Right renal cortex interstitium (tissue), 3 donors: Measurements from ENCODE around the gene PRICKLE1. TPM values are rescaled to one million over a fixed set of nuclear protein-coding genes. Genes with fewer than 3 reads are reported as not detected.
"Not testable (repeated sequence)": the region's sequence is repeated elsewhere in the genome, so short reads cannot be mapped to it uniquely, and the experiment has no call there.

Experiments used
- DNase-seq, 3 donors: peaks; one replicate each; pipeline ENCODE4 v3.0.0-alpha.2; 2013; ENCODE audit warnings: low read depth in 3 of 3, low spot score in 2 of 3
- polyA plus RNA-seq, 3 donors: library from polyadenylated mRNA; unstranded; fragments of 120-200 nt; gene quantifications; one replicate each; pipeline ENCODE4 v1.2.1, GENCODE V29; 2013; ENCODE audit not compliant: insufficient read length in 3 of 3

PRICKLE1 gene
- polyA plus RNA-seq, 3 donors = 49.1 to 53.1 (median 50.8) TPM

DNA sequence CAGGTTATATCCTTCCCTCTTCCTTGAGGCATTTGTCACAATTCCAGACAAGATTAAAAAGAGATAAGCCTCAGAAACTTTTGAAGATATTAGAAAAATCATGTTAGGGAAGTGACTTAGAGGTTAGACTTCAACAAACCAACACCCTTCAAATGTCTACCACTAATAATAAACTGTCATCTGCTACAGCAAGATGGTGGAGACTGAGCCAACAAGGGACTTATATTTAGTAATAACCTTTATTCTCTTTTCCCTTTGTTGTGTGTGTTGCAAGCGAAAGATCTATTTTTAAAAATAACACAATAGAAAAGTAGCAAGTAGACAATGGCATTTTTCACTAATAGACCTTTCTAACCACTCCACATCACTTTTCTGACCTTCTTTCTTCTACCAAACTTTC lies 28.6 kb downstream of the PRICKLE1 start:
- DNase-seq = no peak

DNA sequence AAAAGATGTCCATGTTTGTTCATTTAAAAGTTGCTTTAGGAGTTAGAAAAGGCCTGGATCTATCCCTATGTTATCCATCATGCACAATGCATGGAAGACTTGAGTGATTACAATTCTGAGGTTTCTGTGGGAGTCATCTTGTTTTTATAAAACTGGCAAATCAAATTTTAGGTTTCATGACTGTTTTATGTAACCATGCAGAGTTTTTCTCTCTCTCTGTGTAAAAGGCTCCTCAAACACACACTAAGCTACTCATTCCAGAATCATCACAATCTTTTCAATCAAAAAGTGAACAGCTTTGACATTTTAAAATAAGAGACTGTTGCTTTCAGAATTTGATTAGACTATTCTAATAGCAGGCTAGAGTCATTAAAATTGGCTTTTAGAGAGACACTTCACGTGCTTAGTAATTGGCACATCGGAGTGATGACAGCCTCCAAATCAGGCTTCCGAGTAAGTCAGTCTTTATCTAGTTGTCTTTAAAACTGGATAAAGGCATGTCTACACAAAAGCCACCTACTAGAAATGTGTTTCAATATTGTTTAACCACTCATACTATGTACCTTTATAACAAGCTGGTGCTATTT lies 31.9 kb downstream of the PRICKLE1 start:
- no peak for DNase-seq

DNA sequence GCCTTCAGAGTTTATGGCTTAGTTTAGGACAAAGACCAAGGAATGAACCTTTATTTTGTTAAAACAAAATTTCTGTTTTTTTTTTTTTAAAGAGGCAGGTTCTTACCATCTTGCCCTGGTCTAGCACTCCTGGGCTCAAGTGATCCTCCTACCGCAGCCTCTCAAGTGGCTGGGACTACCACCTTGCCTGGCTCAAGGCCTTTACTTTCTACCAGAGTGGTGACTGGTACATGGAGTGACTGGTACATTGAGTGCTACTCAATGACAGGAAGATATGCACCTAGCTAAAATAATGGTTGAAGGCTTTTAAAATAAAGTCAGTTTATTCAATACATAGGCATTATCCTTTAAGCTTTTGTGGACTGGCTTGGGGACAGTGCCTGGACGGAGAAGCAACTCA lies 32.6 kb downstream of the PRICKLE1 start:
- DNase-seq = no peak

DNA sequence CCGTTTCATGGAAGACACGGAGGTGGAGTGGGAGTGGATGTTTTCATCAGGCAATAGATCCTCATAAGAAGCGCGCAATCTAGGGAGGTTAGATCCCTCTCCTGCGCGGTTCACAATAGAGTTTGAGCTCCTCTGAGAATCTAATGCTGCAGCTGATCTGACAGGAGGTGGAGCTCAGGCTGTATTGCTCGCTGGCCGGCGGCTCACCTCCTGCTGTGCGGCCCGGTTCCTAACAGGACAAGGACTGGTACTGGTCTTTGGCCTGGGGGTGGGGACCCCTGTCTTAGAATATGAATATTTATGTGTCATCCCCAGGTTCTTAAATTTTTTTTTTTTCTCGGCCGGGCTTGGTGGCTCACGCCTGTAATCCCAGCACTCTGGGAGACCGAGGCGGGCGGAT lies 36.7 kb downstream of the PRICKLE1 start:
- no peak for DNase-seq

DNA sequence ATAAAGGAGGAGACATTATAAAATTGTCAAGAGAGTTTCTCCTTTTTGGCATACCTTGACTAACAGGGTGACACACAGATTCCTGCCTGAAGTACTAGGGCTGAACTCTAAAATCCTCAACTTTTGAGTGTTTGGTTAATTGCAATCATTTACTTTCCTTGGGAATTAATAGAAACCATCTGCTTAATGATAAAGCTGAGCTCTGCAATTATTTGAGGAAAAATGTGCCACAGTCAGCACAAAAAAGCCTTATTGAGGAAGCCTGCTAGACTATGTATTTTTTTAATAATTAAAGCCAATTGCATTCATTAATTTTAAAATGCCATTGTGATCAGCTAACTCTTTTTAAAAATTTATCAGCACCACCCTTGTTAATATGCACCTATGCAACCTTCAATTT lies 38.7 kb downstream of the PRICKLE1 start:
- DNase-seq = no peak

DNA sequence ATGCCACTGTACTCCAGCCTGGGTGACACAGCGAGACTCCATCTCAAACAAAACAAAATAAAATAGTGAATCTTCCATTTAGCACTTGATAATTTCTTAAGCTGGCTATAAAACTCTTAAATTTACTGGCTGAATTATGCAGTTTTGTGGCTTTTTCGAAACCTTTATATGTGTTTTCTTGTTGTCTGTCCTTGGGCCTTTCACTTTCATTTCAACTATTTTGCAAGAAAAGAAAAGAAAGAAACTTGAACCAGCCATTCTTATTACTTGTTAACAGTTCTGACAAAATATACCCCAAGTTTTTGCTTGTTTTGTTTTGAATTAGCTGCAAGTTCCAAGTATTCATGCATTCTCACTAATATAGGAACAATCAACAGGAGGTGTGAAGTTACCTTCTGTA lies 42.8 kb downstream of the PRICKLE1 start:
- no peak for DNase-seq

DNA sequence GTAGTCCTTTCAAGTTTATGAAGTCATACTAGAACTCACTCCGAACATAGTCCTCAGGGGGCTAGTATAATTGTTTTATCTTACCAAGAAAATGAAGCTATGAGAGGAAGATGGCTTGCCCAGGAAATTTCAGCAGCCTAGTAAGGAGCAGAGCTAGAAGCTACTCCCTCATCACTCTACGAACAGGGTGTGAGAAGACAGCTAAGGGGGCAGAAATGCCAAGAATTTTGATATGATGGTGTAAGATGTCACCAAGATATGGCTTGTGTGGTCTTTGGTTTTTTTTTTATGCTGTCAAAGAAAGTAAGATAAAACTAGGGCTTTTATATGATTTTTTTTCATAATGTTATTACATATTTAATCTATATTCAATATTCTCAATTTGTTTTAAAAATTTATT lies 47.6 kb downstream of the PRICKLE1 start:
- no peak for DNase-seq

DNA sequence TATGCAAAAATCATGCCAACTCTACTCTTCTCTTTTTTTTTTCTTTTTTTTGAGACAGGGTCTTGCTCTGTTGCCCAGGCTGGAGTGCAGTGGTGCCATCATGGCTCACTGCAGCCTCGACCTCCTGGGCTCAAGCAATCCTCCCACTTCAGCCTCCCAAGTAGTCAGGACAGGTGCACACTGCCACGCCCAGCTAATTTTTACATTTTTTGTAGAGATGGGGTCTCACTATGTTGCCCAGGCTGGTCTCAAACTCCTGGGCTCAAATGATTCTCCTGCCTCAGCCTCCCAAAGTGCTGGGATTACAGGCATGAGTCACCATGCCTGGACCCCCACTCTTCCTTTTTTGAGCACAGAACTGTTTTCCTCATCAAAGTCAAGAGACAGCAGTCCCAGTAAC lies 48.2 kb downstream of the PRICKLE1 start:
- DNase-seq = not testable (repeated sequence)

DNA sequence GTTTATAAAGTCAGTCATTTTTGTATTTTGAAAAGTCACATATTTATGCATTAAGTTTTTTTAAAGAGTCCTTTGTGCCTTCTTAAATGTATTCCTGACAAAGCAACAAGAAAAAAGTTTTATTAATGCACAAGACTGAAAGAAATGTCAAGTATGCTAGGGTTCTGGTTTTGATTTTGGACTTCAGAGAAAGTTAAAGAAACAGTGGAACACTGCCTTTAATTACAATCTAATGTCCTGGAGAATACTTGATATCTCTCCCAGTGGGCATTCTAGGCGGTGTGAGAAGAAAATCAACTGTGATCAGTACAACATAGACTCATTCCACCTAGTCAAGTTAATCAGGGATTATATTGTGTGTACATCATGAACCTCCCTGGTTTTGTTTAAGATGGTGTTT lies 49.9 kb downstream of the PRICKLE1 start:
- DNase-seq = no peak

DNA sequence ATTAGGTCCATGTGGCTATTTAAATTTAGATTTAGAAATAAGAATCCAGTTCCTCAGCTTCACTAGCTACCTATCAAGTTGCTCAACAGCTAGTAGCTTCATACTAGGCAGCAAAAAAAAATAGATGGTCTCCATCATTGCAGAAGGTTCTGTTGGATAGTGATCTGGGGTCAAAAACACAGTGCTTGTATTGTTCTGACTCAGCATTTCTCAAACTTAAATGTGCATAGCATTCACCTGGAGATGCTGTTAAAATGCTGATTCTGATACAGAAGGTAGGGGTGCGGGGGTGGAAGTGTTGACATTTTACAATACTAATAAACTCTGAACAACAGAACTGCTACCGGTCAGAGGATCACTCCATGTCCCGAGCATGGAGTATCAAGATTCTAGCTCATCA lies 51.3 kb downstream of the PRICKLE1 start:
- DNase-seq = no peak

DNA sequence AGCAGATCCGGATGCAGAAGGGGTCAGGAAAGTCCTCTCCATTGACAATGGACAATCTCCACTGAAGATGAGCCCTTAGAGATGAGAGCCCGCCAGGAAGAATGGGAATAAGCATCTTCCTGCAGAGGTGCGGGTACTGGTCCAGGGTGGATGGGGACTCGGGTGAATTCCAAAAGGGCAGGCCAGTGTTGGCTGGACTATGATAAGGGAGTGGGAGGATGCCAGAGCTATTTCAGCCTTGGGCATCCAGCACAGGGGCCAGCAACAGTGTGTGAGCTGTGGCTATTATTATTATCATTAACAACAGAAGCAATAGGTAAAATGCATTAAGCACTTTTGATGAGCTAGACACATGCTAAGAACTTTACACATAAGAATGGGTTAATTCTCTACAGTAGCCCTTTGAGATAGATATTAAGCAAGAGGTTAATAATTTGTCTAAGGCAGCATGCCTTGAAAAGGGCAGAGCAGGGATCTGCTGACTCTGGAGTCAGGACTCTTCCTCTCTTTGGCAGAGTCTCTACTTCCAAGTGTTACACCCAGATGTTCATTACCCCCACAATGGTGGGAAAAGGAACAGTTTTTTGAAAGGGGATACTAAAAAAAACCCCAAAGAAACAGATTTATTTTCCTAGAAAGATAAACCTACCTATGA lies 55.2 kb downstream of the PRICKLE1 start:
- no peak for DNase-seq

DNA sequence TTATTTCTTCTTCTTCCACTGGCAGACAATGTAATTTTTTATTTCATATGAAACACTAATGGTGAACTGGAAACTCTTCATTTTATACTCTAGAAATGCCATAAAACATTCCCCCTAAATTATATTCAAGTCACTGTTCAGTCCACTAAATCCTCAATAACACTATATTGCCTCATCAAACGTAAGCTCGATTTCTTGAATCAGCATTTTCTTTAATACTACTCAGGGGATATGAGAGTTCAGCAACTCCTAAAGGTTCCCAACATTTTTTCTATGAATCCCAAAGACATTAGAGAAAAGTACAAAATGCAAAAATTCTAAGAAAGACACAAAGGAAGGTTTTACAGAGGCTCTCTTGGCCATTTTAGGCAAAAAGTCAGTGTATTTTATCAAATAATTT lies 59.3 kb downstream of the PRICKLE1 start:
- no peak for DNase-seq

DNA sequence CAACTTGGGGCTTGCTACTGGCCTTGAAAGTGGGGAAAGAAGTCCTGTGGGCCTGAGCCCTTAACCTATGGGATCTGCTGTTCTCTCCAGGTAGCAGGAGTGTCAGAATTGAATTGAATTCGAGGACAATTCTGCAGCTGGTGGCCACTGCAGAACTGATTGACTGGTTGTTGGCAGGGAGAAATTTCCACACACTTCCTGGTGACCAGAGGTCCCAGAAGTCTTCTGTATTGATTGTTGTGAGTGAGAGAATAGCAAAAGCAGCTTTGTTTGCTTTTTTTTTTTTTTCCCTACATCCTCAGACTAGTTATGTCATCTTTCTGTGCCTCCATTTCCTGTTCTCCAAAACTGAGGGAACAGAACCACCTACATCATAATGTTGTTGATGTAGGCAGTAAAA lies 64.1 kb downstream of the PRICKLE1 start:
- DNase-seq = no peak

DNA sequence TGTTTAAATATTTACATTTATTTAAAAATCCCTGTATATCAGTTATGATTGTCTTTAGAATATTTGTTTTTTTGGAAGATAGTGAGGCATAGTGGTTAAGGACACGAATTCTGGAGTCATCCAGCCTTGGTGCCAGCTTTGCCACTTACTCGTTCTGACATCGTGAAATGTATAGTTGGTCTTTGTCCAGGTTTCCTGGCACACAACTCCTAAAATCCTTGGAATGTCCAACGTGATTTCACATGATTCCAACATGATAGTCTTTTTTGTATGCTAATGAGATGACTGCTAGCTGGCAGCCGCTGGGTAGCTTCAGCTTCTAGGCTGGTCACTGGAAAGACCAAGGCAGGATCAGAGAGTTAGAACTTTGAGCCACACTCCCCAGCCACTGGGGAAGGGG lies 64.8 kb downstream of the PRICKLE1 start:
- DNase-seq = no peak

DNA sequence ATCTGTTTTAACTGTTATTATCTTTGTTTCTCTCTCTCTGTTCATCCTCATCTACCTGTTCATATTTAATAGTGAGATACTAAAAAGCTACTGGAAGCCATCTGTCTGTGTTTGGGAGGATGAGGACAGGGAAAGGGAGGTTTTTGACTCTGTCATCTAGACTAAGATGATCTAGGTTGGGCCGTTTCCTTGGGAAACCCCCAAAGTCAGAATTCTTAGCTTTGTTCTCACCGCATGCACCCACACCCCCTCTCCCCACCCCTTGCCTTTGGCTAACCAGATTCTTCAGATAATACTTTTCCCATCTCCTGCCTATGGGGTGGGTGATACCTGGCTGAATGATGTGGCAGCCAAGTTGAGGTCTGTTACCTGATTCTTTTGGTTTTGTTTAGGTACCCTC lies 73.0 kb downstream of the PRICKLE1 start:
- DNase-seq = no peak

DNA sequence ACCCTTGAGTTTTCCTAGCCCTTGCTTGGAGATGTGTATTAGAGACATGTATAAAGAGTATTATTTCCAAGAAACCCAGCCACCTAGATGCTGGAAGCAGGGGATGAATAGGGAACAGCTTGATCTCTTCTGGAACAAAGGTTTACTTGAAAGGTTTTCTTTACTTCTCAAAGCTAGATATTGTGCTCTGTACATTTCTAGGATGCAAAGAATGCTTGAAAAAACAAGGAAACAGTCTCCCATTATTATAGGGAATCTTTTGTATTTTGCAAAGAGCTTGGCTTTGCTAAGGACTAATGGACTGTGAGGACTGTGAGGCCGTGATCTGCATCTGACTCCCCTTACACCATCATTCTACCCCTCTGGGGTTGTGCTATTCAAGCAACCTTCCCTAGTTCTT lies 77.9 kb downstream of the PRICKLE1 start:
- no peak for DNase-seq

DNA sequence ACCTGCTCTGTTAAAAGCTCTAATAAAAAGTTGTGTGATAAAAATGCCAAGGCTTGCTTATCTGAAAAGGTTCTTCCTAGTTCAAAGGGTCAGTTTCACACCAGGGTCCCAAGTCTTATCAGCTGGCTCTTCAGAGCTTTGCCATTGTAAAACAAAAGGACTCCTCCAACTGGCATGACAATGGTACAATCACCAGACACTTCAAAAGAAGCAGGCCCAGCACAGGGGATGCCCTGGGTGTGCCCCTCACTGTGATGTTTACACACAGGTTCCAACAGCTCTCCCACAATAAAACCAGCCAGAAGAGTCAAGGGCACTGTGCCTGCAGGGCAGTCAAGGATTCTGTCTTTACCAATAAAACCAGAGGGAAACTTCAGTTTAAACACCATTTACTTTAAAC lies 78.7 kb downstream of the PRICKLE1 start:
- no peak for DNase-seq

DNA sequence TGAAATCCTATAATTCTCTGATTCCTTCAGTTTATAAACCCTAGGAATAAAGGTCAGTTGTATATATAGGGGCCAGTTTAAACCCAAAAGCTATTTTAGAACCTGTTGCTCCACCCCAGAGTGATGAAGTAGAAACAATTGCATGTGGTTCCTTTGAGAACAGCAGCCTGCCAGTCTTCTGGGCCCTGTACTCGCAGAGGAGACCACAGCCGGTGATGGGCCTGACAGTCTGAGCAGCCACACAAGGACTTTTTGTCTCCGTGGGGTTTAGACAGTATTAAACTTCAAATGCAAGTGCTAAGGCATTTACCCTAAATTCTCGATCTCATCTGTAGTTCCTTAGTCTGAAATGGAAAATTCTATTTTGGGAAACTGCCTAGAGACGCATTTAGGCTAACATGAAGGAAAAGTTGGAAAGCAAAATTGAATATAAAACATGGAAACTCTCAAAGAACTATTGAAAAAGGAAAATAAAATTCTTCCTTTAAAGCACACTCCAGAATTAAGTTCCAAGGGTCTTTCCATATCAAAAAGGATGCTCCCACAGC lies 80.6 kb downstream of the PRICKLE1 start:
- DNase-seq = no peak

DNA sequence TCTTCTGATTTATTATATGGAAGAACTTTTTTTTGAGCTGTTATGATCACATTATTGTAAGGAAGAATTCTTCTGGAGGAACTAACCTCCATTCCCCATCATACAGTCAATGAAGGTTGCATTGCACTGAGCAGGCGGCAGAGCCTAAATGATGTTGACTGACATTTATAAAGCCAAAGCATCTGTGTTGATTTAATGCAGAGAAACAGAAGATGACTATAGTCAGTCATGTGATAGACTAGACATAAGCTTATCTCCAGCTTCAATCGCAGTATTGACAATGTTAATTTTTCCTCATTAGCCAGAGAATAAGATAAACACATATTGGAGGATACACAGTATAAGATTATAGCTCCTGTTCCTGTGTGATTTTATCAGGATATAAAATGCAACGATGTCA lies 82.0 kb downstream of the PRICKLE1 start:
- no peak for DNase-seq

DNA sequence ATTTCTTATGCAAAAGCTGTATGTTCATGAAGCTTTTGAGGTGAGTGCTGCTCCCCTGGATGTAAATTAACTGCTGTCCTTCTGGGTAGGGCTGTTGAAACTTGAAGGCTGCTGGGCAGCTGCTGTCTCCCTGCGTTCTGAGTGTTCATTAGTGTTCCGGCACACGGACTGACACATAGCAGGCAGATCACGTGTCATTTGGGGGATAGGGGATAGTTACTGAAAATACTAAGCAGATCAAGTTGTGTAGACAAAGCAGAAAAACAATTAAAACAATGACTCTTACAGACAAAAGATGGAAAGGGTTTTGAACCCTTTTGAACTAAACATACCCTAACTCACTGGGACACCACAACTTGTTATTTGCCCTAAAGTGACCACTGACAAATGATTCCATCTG lies 82.5 kb downstream of the PRICKLE1 start:
- no peak for DNase-seq

DNA sequence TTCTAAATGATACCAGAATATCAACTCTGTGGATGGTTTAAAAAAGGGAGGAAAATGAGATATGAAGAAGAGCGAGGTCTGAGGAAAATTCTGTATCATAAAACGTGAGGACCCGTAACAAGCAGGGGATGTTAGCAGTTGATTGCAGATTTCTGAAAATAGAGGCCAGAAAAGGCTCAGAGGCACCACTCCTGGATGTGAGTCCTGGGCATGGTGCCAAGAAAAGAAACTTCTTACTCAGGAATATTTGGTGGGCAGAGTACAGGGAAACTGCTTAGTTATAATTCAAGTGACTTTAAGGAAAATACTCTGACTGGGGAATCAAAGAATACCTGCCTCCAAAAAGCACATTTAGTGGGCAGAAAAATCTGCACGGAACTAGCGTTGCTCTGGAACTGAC lies 85.5 kb downstream of the PRICKLE1 start:
- DNase-seq = no peak

DNA sequence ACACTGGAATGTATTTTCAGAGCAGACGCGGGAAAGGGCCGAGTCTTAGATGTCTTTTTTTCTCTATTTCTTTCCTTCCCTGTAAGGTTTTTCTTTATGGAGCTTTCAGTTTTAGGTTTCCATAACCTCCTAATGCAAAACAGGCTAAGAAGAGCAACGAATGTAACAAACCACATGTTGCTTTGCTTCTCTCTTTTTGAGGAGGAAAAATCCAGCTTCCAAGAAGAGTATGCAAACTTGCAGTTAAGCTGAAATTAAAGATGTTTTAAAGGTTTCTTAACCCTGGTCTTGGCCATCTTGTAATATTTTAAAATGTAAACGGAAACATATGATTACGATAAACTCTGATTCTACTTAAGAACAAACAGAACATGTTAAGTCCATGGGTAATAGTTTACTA lies 86.9 kb downstream of the PRICKLE1 start:
- DNase-seq = no peak
